NCI-H82 treated with DMSO at 0.1 percent for 48 hours (cell line): Measurements from ENCODE around the gene FRMD4A.
"Not testable (repeated sequence)": the region's sequence is repeated elsewhere in the genome, so short reads cannot be mapped to it uniquely, and the experiment has no call there.

Experiments used
- DNase-seq: peaks from one replicate; lab custom pipeline; 2025; ENCODE audit not compliant: unreplicated experiment; lab: John Stamatoyannopoulos, UW

The FRMD4A gene

GRCh38 chr10:13829790-13830189 lies 500.9 kb downstream of the FRMD4A start:
- no peak for DNase-seq

GRCh38 chr10:13828284-13828683 lies 502.4 kb downstream of the FRMD4A start:
- not testable (repeated sequence) for DNase-seq

GRCh38 chr10:13827076-13827797 lies 503.5 kb downstream of the FRMD4A start:
- DNase-seq = no peak

- DNase-seq = no peak
Observed at GRCh38 chr10:13823709-13824405, 506.9 kb downstream of the FRMD4A start.

GRCh38 chr10:13823096-13823708 lies 507.5 kb downstream of the FRMD4A start:
- DNase-seq = no peak

- no peak for DNase-seq
Observed at GRCh38 chr10:13822490-13822889, 508.2 kb downstream of the FRMD4A start.

GRCh38 chr10:13820964-13821337 lies 509.8 kb downstream of the FRMD4A start:
- no peak for DNase-seq

- DNase-seq = no peak
Observed at GRCh38 chr10:13820119-13820963, 510.4 kb downstream of the FRMD4A start.

- no peak for DNase-seq
Observed at GRCh38 chr10:13816195-13816925, 514.4 kb downstream of the FRMD4A start.

GRCh38 chr10:13815756-13816155 lies 515.0 kb downstream of the FRMD4A start:
- DNase-seq = no peak

- no peak for DNase-seq
Observed at GRCh38 chr10:13813550-13813949, 517.2 kb downstream of the FRMD4A start.

GRCh38 chr10:13812804-13813203 lies 517.9 kb downstream of the FRMD4A start:
- DNase-seq = no peak

- no peak for DNase-seq
Observed at GRCh38 chr10:13810568-13810967, 520.2 kb downstream of the FRMD4A start.

GRCh38 chr10:13809427-13809826 lies 521.3 kb downstream of the FRMD4A start:
- DNase-seq = no peak

- no peak for DNase-seq
Observed at GRCh38 chr10:13808556-13809391, 522.0 kb downstream of the FRMD4A start.

- DNase-seq = no peak
Observed at GRCh38 chr10:13806419-13806818, 524.3 kb downstream of the FRMD4A start.

- no peak for DNase-seq
Observed at GRCh38 chr10:13803566-13804554, 526.9 kb downstream of the FRMD4A start.

GRCh38 chr10:13801907-13802288 lies 528.8 kb downstream of the FRMD4A start:
- DNase-seq = no peak
